HG03064 (cell line): ENCODE results near the gene IQSEC3.
"Not testable (repeated sequence)": the region's sequence is repeated elsewhere in the genome, so short reads cannot be mapped to it uniquely, and the experiment has no call there.

Experiments used
- ATAC-seq: cut with Tn5 transposase; IDR thresholded peaks from one replicate; pipeline ENCODE4 v1.9.1; 2021; ENCODE audit warnings: low read depth; ENCODE audit not compliant: unreplicated experiment

Gene IQSEC3

DNA sequence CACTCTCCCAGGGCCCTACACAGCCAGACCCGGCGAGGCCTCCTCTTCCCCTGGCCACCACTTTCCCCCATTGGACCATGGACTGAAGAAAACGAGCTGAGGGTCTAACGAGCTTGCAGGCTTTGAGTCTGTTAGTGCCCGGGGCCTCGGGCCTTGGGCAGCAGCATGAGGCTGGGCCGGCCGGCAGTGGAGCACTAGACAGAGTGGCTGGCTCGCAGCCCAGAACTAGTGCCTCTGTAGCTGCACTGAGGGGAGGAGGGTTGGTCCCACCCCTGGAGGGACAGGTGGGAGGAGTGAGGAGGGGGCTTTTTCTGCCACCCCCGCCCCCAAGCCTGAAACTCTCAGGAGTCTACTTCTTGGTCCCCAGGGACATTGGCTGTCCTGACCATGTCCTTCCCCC, 108.7 kb downstream of the IQSEC3 start:
- ATAC-seq = no peak

DNA sequence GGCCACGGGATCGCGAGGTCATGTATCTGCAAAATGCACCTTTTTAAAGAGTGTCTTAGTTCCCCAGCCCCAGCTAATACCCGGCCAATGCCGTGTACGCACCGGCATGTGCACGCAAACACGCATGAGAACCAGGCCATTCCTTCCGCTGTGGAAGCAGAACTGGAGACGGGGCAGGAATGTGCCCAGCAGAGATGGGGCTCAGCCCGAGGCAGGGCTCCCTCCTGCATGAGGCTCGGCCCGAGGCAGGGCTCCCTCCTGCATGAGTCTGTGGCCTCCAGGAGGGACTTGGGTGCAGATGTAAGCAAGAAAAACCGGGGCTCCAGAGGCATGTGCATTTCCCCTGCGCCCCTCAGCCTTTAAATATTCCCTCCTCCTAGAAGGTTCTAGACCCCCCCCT, 109.2 kb downstream of the IQSEC3 start:
- ATAC-seq = no peak

DNA sequence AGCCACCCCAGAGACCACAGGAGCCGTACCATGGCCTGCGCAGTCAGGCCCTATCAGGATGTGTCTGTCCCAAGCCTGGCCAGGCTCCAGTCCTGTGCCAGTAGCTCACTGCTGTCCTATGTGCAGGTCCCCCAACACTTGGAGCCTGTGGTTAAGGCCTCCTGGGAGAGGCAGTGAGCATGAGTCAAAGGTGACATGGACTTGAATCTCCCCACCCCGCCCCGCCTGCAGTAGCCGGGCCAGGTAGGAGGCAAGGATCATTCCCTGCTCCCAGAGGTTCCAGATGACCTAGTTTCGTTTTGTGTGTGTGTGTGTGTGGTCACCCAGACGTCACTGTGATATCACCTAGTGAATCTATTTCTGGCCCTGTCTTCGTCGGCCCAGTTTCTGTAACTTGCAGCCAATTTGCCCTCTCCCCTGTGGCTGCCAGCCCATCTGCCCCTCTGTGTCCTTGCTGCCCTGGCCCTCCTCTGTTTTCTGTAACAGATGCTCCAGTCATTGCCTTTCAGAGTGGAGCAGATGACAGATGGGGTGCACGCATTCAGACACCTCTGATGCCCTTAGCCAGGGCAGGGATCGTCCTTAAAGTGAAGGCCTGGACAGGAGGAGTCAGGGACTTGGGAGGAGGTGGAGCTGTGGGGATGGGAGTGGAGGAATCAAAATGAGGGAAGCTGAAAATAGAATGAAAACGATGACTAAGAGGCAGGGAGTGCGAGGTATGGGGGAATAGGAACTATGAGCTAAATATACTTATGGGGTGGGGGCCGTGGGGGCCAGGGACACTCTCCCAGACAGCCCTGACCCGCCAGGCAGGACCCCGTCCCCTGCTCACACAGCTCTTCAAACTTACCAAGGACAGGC, 110.0 kb downstream of the IQSEC3 start:
- ATAC-seq = no peak

DNA sequence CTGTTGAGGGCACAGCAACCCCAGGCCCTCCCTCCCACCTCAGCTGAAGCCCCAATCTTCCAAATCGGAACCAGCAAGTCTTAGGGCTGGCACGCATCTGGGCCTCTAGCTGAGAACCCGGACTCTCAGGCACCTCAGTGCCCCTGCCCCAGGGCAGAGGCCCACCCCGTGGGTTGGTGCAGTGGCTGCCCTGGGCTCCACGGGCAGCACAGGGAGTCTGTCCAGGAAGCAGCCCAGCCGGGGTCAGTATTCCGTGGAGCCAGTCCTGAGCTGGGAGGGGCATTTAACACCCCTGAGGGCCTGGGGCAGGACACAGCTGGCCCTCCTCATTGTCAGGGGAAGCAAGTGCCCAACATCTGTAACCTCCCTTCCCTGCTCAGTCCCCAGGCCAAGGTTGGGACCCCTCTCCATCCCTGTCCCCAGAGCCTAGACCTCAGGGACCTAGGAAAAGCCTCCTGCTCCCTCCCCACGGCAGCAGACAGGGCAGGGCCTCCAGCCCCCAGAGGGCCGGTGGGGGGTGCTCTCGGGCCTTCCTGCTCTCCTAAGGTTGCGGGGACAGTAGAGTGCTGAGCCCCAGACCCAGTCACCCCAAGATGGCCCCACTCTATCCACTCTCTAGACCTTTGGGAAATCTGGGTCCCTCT, 110.9 kb downstream of the IQSEC3 start:
- no peak for ATAC-seq

DNA sequence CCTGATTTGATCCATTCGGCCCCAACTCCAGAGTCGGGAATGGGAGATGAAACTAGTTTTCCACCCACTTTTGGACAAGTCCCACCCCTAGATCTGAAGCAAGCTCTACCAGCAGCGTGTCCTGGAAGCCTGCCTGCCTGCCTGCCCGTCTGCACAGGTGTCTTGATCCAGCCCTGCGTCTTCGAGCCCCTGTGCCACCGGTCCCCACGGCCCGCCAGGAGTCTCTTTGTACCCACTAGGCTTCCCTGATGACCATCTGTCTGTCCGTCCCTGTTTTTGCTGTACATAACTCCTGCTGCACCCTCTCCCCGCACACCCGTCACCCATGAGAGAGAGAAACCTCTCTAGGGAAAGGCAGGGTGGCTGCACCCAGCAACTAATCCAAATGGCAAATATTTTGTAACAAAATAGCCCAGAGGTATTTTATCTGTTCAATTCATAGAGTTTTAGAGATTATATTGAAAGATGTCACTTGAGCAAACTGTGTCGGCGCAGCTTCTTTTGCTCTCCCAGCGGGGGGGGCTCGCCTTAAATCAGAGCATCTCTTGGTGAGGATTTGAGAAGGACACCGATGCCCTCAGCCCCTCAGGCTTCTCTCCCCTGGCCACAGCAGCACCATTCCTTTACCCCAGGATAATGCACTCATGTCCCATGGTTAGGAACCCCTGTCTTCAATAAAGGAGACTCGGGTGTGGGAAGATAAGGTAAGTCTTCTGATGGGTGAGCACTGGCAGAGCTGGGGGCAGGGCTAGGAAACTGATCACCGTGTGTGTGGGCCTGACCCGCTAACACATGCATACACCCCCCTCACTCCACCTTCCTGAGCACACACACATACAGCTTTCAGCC, 111.6 kb downstream of the IQSEC3 start:
- ATAC-seq = no peak

DNA sequence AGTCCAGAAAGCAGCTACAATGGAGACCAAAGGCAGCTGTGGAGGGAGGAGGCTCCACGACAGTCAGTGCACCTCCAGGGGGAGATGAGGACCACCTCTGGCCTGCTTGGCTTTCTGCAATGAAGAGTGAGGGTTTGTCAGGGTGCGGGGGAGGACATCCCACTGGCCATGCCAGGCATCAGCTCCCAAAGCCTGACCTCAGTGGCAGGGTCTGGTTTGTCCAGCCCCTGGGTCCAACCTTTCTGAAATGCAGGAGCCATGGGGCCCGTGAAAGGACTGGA, 112.2 kb downstream of the IQSEC3 start:
- ATAC-seq = no peak

DNA sequence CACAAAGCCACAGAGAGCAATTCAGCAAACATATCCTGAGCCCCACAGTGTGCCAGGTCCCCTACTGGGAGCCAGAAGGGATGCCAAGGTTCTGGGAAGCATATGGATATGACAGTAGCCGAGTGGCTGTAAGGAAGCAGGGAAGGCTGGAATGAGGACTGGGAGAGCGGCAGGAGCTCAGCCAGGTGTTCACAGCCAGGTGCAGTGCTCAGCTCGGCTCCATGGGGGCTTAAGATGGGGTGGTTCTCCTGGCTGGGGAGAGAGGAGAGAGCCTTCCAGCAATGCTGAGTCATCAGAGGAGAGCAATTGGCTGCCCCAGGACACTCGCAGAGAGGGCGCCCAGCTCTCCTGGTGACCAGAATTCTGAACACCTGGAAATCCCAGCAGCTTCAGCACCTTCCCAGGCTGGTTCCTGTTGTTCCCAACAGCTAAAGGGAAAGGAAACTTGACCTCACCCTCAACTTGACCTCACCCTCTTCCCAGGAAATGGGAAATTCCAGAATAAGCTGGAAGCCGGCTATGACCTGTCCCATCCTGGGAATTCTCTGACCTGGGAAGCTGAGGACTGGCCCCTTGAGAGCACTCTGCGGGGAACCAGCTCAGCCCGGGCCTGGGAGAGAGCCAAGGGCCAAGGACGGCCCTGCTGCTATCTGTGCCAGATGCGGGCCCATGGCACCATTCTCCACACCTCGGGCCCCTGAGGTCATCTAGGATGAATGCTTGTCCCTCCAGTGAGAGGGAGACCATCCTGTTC, 112.7 kb downstream of the IQSEC3 start:
- ATAC-seq = no peak

DNA sequence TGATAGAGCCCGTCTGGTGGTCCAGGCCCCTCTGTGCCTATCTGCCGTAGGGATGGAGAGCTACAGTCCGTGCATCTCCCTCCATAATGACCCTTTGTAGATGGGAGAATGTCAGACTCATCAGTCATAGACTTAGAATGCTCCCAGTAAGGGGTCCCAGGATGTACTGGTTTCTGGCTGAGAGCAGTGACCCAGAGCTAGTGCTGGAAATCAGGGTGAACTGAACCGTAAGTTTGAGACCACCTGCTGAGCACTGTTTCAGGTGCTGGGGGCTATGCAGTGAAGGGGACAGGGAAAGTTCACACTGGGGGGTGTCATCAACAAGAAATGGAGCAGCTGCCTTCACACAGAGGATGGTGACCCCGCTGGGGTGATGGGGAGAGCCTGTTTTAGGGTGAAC, 113.3 kb downstream of the IQSEC3 start:
- ATAC-seq = no peak

DNA sequence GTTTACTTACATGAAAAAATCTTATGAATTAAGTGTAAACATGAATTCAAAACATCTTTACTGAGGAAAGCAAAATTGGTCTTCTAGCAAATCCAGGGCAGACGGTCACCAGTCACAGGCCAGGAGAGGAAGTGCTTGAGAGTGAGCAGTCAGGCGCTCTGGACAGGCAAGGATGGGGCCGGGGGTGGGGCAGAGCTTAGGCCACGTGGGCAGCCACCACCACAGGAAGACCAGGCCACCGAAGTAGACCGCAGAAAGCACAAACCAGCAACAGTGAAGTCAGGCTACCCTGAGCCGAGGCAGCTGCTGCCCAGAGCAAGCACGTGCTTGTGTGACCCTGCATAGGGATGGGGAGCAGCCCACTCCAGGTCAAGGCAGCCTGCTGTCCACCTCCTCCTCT, 113.9 kb downstream of the IQSEC3 start:
- ATAC-seq = no peak

DNA sequence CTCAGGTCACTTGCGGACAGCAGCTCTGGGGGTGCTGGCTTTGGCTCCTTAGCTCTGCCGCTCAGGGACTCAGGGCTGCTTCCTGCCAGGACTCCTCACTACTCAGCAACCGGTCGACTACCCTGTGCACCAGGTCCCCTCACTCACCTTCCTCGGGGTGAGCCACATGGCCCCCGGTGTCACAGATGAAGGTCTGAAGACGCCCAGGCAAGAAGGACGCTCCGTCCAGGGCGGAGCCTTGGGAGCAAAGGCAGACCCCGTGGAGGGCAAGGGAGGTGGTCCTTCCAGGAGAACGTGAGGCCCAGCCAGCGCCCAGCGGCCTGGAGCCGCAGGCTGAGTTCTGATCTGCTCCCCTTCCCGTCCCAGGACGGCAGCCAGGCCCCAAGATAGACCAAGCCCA, 115.4 kb downstream of the IQSEC3 start:
- ATAC-seq = no peak

DNA sequence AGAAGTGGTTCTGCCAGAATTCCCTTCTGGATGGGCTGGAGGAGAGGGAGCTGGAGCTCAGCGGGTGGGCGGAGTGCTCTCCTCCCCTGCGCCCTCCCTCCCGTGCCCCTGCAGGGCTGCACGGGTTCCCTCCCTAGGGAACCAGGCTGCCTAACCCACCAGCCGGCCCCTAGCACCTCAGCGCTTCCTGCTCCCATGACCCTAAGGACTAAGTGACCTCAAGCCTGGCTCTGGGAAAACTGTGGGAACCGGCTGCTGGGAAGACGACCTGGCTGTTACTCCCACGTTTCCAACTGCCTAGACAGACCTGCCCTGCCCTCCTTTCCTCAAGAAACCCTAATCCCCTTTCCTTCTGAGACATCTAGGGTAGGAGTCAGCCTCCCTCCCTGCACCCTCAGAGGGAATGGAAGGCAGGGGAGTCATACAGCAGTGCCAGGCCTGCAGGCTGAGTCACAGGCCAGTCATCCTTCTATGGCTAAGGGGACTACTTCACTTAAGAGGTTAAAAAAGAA, 115.9 kb downstream of the IQSEC3 start:
- ATAC-seq = no peak

DNA sequence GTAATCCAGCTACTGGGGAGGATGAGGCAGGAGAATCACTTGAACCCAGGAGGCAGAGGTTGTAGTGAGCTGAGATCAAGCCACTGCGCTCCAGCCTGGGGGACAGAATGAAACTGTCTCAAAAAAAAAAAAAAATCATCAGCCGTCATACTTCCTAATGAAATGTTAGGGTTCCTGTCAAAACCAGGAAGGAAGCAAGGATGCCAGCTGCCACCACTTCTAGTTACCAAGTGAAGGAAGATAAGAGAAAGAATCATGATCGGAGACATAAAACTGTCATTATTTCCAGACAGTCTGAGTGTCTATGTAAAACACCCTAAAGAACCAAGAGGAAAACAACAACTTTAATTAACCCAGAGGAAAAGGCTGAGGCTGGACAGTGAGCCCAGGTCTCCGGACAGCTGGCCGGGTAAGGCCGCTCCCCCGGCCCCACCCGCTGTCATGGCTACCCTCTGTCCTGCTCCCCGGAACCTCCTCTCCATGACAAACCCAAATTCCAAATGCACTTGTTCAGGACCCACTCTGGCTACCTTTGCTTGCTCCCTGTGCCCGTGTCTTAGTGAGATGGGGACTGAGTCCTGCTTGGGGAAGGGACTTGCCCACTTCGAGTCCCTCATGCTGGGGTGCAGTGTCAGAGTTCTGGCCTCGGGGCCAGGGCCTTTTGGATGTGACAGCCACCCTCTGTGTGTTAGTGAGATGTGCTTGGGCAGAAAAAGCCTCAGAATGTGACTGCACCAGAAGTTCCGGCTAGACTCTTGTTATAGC, 118.4 kb downstream of the IQSEC3 start:
- no peak for ATAC-seq

DNA sequence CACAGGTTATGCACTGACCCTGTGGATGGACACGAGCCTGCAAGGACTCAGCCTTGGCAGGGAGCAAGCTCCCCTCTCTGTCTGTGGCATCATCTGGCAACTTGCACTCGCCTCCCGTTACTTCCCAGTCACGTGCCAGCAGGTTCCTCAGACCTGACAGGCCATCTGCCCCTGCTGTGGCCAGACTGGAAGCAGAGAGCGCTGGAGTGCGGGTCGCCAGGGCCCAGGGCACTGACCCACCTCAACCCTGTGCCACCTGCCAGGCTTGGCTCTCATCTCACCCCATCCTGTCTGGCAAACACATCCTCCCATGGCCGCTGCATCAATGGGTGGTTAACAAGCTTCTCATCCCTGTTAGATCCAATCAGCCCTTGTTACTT, 119.0 kb downstream of the IQSEC3 start:
- no peak for ATAC-seq

DNA sequence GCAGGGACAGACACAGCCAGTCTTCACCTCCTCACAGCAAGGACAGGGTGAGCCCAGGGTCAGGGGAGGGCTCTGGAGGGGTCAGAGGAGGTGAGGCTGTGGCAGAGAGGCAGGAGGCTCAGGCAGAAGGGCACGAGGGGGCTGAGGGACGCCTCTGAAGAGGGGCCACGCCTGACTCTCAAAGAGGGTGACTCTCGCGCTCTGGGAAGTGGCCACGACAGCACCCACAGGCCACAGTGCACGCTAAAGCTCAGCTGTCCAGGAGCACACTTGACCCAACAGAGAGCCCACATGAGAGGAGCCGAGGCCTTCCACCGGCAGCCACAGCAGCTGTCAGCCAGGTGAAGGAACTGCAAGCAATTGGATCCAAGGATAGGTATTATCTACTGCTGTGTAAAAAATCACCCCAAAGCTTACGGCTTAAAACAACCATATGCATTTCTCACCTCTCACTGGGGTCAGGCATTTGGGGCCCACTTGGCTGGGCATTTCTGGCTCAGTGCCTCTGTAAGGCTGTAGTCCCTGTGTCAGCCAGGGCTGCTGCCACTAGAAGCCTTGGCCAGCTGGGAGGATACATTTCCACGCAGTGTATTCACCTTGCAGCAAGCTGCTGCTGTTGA, 119.5 kb downstream of the IQSEC3 start:
- ATAC-seq = no peak

DNA sequence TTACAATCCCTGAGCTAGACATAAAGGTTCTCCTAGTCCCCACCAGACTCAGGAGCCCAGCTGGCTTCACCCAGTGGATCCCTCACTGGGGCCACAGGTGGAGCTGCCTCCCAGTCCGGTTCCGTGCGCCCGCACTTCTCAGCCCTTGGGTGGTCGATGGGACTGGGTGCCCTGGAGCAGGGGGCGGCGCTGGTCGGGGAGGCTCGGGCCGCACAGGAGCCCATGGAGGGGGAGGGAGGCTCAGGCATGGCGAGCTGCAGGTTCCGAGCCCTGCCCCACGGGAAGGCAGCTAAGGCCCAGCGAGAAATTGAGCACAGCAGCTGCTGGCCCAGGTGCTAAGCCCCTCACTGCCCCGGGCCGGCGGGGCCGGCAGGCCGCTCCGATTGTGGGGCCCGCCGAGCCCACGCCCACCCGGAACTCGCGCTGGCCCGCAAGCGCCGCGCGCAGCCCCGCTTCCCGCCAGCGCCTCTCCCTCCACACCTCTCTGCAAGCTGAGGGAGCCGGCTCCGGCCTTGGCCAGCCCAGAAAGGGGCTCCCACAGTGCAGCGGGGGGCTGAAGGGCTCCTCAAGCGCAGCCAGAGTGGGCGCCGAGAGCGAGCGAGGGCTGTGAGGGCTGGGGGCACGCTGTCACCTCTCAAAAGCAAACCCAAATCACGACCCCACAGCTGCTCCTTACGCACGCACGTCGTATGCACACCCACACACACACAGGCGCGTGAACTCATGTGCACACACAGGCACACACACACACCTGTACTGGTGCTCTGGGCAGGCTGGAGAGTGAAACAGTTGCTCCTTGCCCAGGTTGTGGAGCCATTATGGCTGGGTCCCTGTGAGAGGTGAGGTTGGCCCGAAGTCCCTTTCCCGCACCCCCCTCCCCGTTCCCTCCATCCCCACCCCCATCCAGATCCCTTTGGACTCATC, 121.7 kb downstream of the IQSEC3 start:
- ATAC-seq = not testable (repeated sequence)

DNA sequence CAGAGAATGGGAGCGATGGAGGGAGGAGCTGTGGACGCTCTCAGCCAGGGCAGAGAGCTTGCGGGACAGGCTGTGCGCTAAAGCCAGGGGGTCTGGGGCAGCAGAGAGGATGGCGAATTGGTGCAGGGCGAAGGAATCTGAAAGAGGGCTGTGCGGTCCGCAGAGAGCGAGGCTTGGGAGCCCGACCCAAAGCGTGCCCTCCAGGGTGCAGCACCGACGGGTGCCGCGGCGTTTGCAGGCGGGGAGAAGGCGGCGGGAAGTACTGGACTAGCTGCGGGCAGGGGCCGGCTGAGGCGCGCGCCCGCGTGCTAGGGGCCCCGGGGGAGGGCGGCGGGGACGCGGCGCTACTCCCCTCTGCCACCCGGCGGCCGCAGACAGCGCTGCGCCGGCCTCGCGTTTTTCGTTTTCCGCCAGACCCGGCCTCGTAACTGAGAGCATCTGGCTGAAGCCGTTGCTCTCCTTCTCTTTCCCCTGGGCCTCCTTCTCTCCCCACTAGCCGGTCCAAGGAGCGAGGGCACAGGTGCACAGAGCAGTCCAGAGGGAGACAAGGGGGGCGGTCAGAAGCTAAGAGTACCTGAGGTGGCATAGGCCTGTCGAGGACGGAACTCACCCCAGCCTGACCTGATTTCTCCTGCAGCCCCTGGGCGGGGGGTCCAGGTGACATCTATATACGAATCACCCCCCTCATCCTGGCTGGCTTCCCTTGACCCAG, 122.5 kb downstream of the IQSEC3 start:
- ATAC-seq = no peak

DNA sequence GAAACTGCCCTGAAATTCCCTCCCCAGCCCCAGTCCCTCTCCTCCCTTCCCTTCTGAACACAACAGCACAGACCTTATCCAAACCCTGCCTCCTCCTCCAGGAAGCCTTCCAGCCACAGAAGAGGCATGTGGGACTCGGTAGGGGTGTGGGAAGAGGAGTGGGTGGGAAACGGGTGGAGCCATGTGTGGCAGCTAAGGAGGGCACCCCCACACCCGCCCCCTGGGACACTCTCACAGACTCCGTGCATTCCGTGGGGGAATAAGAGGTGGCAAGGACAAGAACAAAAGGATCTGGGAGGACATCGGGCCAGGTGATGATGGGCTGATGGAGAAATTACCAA, 123.0 kb downstream of the IQSEC3 start:
- no peak for ATAC-seq

DNA sequence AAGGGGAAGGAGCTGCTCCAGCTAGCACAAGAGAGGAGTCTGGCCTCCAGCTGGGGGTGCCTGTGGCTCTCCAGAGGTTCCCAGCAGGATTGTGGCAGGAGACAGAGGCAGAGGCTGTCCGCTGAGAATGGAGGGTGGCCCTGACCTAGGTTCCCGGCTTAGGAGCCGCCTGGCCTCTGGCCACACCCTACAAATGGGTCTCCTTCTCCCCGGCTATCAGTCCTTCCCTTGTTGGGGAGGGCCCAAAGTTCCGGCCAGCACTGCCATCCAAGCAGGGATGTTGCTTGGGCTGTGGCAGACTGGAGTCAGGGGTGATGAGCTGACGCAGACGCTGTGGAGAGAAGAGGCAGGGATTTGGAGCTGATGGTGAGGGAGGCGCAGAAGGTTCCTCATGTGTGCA, 124.3 kb downstream of the IQSEC3 start:
- no peak for ATAC-seq
